Hepatocyte (in vitro differentiated cells): ENCODE measurements around the gene FXYD2.

Experiments used
- CTCF ChIP-seq: fragments of 200-600 bp; sonication (generic); IDR thresholded peaks from 2 replicates; pipeline ENCODE4 v1.5.1; 2016; ENCODE audit warnings: antibody characterized with exemption, mild to moderate bottlenecking; ENCODE audit not compliant: poor library complexity
- EZH2 ChIP-seq: fragments of 200-600 bp; sonication (generic); IDR thresholded peaks from 2 replicates; pipeline ENCODE4 v1.6.1; 2016; ENCODE audit warnings: antibody characterized with exemption, mild to moderate bottlenecking, borderline replicate concordance

- no peak for TF ChIP-seq CTCF
- no peak for TF ChIP-seq EZH2
Measured at GRCh38 chr11:117808784-117809183, 15.8 kb downstream of the FXYD2 start.
